HG02852 (cell line): ENCODE measurements around the gene HCFC1.

Source experiments
- ATAC-seq: cut with Tn5 transposase; IDR thresholded peaks from one replicate; pipeline ENCODE4 v1.9.1; 2021; ENCODE audit warnings: mild to moderate bottlenecking, moderate library complexity; ENCODE audit not compliant: unreplicated experiment

HCFC1 gene

GRCh38 chrX:153926552-153926857 lies 45.1 kb downstream of the HCFC1 start:
- no peak for ATAC-seq

GRCh38 chrX:153925739-153926551 lies 45.7 kb downstream of the HCFC1 start, which contains the start of gene ARHGAP4:
TSS of gene ARHGAP4 (minus strand) at chrX:153926264. CDS start at chrX:153926202, 62 bp downstream.
- ATAC-seq: no peak

GRCh38 chrX:153925387-153925738 lies 46.3 kb downstream of the HCFC1 start:
- no peak for ATAC-seq

- ATAC-seq: no peak
Measured at GRCh38 chrX:153924149-153924861, 47.3 kb downstream of the HCFC1 start.

- no peak for ATAC-seq
Measured at GRCh38 chrX:153922932-153923857, 48.4 kb downstream of the HCFC1 start.

- ATAC-seq: no peak
Measured at GRCh38 chrX:153921511-153922446, 49.8 kb downstream of the HCFC1 start.

- ATAC-seq: no peak
Measured at GRCh38 chrX:153921070-153921469, 50.5 kb downstream of the HCFC1 start.

- no peak for ATAC-seq
Measured at GRCh38 chrX:153920546-153920945, 51.1 kb downstream of the HCFC1 start.

GRCh38 chrX:153919281-153919680 lies 52.3 kb downstream of the HCFC1 start:
- ATAC-seq: no peak

GRCh38 chrX:153917869-153918268 lies 53.7 kb downstream of the HCFC1 start:
- ATAC-seq: no peak

GRCh38 chrX:153913701-153914100 lies 57.9 kb downstream of the HCFC1 start:
- ATAC-seq: no peak

GRCh38 chrX:153913211-153913610 lies 58.4 kb downstream of the HCFC1 start:
- no peak for ATAC-seq

GRCh38 chrX:153911798-153912197 lies 59.8 kb downstream of the HCFC1 start:
- ATAC-seq: no peak

- ATAC-seq: no peak
Measured at GRCh38 chrX:153910446-153910845, 61.2 kb downstream of the HCFC1 start.

- no peak for ATAC-seq
Measured at GRCh38 chrX:153909980-153910360, 61.6 kb downstream of the HCFC1 start.

GRCh38 chrX:153909024-153909979 lies 62.3 kb downstream of the HCFC1 start:
- peak; percentile 49 for ATAC-seq

- no peak for ATAC-seq
Measured at GRCh38 chrX:153908219-153908860, 63.3 kb downstream of the HCFC1 start.

- no peak for ATAC-seq
Measured at GRCh38 chrX:153907456-153907855, 64.2 kb downstream of the HCFC1 start.
